K562 treated with DMSO at 1 percent for 24 hours (cell line): ENCODE data around the gene SEC11C. TPM values are rescaled to one million over a fixed set of nuclear protein-coding genes. Genes with fewer than 3 reads are reported as not detected.

Source experiments
- total RNA-seq: library from RNA; unstranded; fragments of 300-600 nt; gene quantifications from 2 replicates; pipeline ENCODE4 v1.2.3, GENCODE V29; 2022; ENCODE audit warnings: low read depth; ENCODE audit not compliant: insufficient read depth

The SEC11C gene
- total RNA-seq: 23.1 and 27.9 TPM in 2 replicates

GRCh38 chr18:59139615-59140301 lies at the start of gene SEC11C:
SEC11C (plus strand) TSS chr18:59139884; CDS start chr18:59139949, 65 bp downstream.

Other genes with a start within 250 kb of the SEC11C start
- gene GRP, start 80.3 kb downstream of the SEC11C start, total RNA-seq: not detected in 2 replicates
- gene RAX, start 133.6 kb downstream of the SEC11C start, total RNA-seq: 0.08 TPM in 1 of 2 replicates, not detected in the other
- gene CPLX4, start 178.8 kb downstream of the SEC11C start, total RNA-seq: not detected in 2 replicates
- gene LMAN1, start 219.4 kb downstream of the SEC11C start, total RNA-seq: 22.6 and 27.8 TPM in 2 replicates